Mammary epithelial cell (primary cell): ENCODE results near the gene ST3GAL4.

Experiments used
- EZH2 ChIP-seq: IDR thresholded peaks from 2 replicates; pipeline ENCODE4 v1.6.1; 2012; ENCODE audit warnings: low read length, inconsistent platforms, borderline replicate concordance
- TF ChIP-seq, protein P1 (sequence below), 2 donors: IDR thresholded peaks in 1 of 2; conservative IDR thresholded peaks in 1 of 2; 2 replicates each; pipeline ENCODE4 v1.5.1; 2011 to 2012; ENCODE audit warnings: inconsistent platforms in 2 of 2, low read length in 2 of 2, mild to moderate bottlenecking in 2 of 2, control low read depth in 1 of 2, low read depth in 1 of 2; ENCODE audit not compliant: insufficient read depth in 1 of 2; ENCODE audit errors: extremely low read depth in 1 of 2

DNA sequence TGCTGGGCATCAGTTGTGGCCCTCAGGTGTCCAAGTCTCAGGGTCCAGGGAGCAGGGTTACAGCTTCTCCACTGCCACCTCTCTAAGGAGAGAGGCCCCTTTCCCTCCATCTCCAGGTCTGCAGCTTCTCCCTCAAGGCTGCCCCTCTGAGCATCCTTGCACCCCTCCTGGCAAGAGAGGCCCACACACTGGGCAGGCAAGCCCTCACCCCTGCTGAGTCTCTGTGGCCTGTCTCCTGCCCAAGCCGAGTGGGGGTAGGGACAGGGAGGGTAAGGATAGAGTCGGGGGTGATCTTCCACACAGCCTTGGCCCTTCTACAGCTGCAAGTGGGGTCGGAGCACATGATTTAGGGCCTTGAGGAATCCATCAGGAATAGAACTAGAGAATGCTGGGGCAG is 76.6 kb downstream of the ST3GAL4 start:
- TF ChIP-seq, protein P1, sequence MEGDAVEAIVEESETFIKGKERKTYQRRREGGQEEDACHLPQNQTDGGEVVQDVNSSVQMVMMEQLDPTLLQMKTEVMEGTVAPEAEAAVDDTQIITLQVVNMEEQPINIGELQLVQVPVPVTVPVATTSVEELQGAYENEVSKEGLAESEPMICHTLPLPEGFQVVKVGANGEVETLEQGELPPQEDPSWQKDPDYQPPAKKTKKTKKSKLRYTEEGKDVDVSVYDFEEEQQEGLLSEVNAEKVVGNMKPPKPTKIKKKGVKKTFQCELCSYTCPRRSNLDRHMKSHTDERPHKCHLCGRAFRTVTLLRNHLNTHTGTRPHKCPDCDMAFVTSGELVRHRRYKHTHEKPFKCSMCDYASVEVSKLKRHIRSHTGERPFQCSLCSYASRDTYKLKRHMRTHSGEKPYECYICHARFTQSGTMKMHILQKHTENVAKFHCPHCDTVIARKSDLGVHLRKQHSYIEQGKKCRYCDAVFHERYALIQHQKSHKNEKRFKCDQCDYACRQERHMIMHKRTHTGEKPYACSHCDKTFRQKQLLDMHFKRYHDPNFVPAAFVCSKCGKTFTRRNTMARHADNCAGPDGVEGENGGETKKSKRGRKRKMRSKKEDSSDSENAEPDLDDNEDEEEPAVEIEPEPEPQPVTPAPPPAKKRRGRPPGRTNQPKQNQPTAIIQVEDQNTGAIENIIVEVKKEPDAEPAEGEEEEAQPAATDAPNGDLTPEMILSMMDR (conservative IDR thresholded peaks at IDR 0.05 in 1 of 2, IDR thresholded peaks at IDR 0.05 in 1 of 2; ENCODE audit: extremely low read depth in 1 of 2, insufficient read depth in 1 of 2, low read depth in 1 of 2, low read length in 2 of 2) = no peak
- no peak for TF ChIP-seq EZH2
